Measurements from ENCODE around the gene PIGV.
"Not testable (repeated sequence)": the region's sequence is repeated elsewhere in the genome, so short reads cannot be mapped to it uniquely, and the experiment has no call there.

Gene PIGV

GRCh38 chr1:26833432-26834405 is 46.0 kb downstream of the PIGV start:
- DNase-seq (ENCODE audit: low spot score), result peak; percentile 91
- TF ChIP-seq CTCF (IDR thresholded peaks at IDR 0.05; ENCODE audit: extremely low read depth, insufficient read depth, missing control alignments), result peak; percentile 59
- in situ Hi-C loops (cut with MboI; ENCODE audit: low pct_unique_long_range_greater_than_20kb, low sequenced_read_pairs, unreplicated experiment), result no loop called here

GRCh38 chr1:26837665-26838064 is 49.9 kb downstream of the PIGV start:
- DNase-seq (ENCODE audit: low spot score); in situ Hi-C loops (cut with MboI; ENCODE audit: low pct_unique_long_range_greater_than_20kb, low sequenced_read_pairs, unreplicated experiment): not testable (repeated sequence)

GRCh38 chr1:26838474-26839338 is 51.0 kb downstream of the PIGV start:
- no peak for TF ChIP-seq CTCF (IDR thresholded peaks at IDR 0.05; ENCODE audit: extremely low read depth, insufficient read depth, missing control alignments)
- peak; percentile 82 for DNase-seq (ENCODE audit: low spot score)
- in situ Hi-C loops (cut with MboI; ENCODE audit: low pct_unique_long_range_greater_than_20kb, low sequenced_read_pairs, unreplicated experiment), result no loop called here

GRCh38 chr1:26839339-26839722 is 51.6 kb downstream of the PIGV start:
- no peak for TF ChIP-seq CTCF (IDR thresholded peaks at IDR 0.05; ENCODE audit: extremely low read depth, insufficient read depth, missing control alignments)
- in situ Hi-C loops (cut with MboI; ENCODE audit: low pct_unique_long_range_greater_than_20kb, low sequenced_read_pairs, unreplicated experiment), result no loop called here
- DNase-seq (ENCODE audit: low spot score), result no peak

- in situ Hi-C loops (cut with MboI; ENCODE audit: low pct_unique_long_range_greater_than_20kb, low sequenced_read_pairs, unreplicated experiment), result no loop called here
- DNase-seq (ENCODE audit: low spot score), result no peak
- TF ChIP-seq CTCF (IDR thresholded peaks at IDR 0.05; ENCODE audit: extremely low read depth, insufficient read depth, missing control alignments), result no peak
These were observed 52.0 kb downstream of the PIGV start for GRCh38 chr1:26839779-26840178.

GRCh38 chr1:26844424-26845196 is 56.9 kb downstream of the PIGV start:
- no peak for TF ChIP-seq CTCF (IDR thresholded peaks at IDR 0.05; ENCODE audit: extremely low read depth, insufficient read depth, missing control alignments)
- in situ Hi-C loops (cut with MboI; ENCODE audit: low pct_unique_long_range_greater_than_20kb, low sequenced_read_pairs, unreplicated experiment), result no loop called here
- DNase-seq (ENCODE audit: low spot score), result no peak

- in situ Hi-C loops (cut with MboI; ENCODE audit: low pct_unique_long_range_greater_than_20kb, low sequenced_read_pairs, unreplicated experiment), result not testable (repeated sequence)
These were observed 60.1 kb downstream of the PIGV start for GRCh38 chr1:26847826-26848225.

More at GRCh38 chr1:26847826-26848225, 60.1 kb downstream of the PIGV start:
- DNase-seq (ENCODE audit: low spot score), result not testable (repeated sequence)

Measured in GM13977 (cell line).